Lung microvascular endothelial cell (primary cell): Measurements from ENCODE around the gene HIKESHI. TPM values are rescaled to one million over a fixed set of nuclear protein-coding genes. Genes with fewer than 3 reads are reported as not detected.
"Not testable (repeated sequence)": the region's sequence is repeated elsewhere in the genome, so short reads cannot be mapped to it uniquely, and the experiment has no call there.

Experiments
- DNase-seq, 2 donors: peaks; one replicate each; pipeline versions ENCODE4 v3.0.0 to v3.0.0-alpha.2; 2010; ENCODE audit warnings: low read depth in 2 of 2
- total RNA-seq: library from RNA; depleted of rRNA; stranded (reverse); fragments of >200 nt; gene quantifications from 2 replicates; pipeline ENCODE4 v1.2.1, GENCODE V29; 2014

Gene HIKESHI
- 57.8 and 72.6 TPM in 2 replicates for total RNA-seq

GRCh38 chr11:86302092-86302793 lies at the start of gene HIKESHI:
Gene HIKESHI (plus strand): TSS chr11:86302240. CDS start chr11:86302449, 209 bp downstream.
- DNase-seq = peak; percentile 95 to 97

- no peak for DNase-seq
Observed at GRCh38 chr11:86255896-86256295, 46.1 kb upstream of the HIKESHI start.

GRCh38 chr11:86256608-86257007 lies 45.4 kb upstream of the HIKESHI start:
- no peak for DNase-seq

GRCh38 chr11:86257446-86257845 lies 44.6 kb upstream of the HIKESHI start:
- DNase-seq = no peak

GRCh38 chr11:86259730-86260129 lies 42.3 kb upstream of the HIKESHI start:
- no peak for DNase-seq

DNA sequence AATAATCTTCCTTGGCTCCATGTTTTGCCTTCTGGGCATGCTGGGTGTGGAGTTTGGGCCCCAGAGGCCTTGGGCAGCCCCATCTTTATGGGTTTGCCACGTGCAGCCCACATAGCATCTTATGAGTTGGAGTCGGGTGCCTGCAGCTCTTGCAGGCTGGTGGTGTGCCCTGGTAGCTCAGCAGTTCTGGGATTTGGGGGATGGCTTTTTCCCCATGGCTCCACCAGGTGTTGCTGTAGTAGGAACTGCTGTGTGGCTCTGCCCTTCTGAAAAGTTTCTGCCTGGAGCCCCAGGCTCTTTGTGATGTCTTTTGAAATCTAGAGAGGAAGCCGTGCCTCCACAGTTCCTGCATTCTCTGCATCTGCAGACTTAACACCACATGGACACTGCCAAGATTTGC lies 40.7 kb upstream of the HIKESHI start:
- no peak for DNase-seq

DNA sequence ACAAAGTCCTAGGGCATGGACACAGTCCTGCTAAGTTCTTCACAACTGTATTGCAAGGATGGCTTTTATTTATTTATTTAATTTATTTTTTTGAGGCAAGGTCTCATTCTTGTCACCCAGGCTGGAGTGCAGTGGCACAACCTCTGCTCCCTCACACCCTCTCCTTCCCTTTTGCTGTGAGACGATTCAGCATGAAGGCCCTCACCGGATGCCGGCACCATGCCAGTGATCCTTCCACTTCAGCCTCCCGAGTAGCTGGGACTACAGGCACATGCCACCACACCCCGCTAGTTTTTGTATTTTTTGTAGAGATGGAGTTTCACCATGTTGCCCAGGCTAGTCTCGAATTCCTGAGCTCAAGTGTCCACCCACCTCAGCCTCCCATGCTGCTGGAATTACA lies 39.7 kb upstream of the HIKESHI start:
- DNase-seq = no peak

- no peak for DNase-seq
Observed at GRCh38 chr11:86264649-86265048, 37.4 kb upstream of the HIKESHI start.

GRCh38 chr11:86265194-86265593 lies 36.8 kb upstream of the HIKESHI start:
- no peak for DNase-seq

- DNase-seq = no peak
Observed at GRCh38 chr11:86269645-86270044, 32.4 kb upstream of the HIKESHI start.

GRCh38 chr11:86274503-86274902 lies 27.5 kb upstream of the HIKESHI start:
- peak in 1 of 2 donors; percentile 4 for DNase-seq

GRCh38 chr11:86274999-86275398 lies 27.0 kb upstream of the HIKESHI start:
- no peak for DNase-seq

GRCh38 chr11:86275493-86276370 lies 26.3 kb upstream of the HIKESHI start:
- DNase-seq = no peak

- DNase-seq = no peak
Observed at GRCh38 chr11:86277741-86278140, 24.3 kb upstream of the HIKESHI start.

DNA sequence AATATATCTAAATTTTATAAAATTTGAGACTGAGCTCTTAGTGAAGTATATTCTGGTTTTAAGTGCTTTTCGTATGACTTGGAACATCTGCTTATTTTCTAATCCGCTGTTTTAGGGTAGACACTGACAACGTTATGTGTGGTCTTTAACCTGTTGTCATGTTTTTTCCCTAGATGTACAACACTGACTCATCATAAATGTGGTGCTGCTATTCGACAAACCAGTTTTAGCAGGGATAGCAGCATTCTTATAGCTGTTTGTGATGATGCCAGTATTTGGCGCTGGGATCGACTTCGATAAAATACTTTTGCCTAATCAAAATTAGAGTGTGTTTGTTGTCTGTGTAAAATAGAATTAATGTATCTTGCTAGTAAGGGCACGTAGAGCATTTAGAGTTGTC lies 23.8 kb upstream of the HIKESHI start:
- no peak for DNase-seq

DNA sequence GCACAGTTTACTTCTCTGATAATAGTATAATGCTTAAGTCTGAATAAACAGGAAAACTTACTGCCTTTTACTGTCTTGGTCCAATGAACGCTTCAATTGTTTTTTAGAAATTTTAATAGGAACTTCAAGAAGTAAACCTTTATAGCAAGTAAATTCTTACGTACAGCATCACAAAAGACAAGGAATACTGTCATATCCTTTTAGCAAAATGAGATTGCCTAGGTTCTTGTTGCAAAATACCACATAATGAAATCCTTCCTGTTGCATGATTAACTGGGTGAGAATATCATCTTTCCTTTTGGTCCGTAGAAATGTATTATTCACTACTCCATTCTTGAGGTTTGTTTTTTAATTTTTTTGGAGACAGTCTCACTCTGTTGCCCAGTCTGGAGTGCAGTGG lies 22.3 kb upstream of the HIKESHI start:
- no peak for DNase-seq

- no peak for DNase-seq
Observed at GRCh38 chr11:86287468-86287796, 14.6 kb upstream of the HIKESHI start.

DNA sequence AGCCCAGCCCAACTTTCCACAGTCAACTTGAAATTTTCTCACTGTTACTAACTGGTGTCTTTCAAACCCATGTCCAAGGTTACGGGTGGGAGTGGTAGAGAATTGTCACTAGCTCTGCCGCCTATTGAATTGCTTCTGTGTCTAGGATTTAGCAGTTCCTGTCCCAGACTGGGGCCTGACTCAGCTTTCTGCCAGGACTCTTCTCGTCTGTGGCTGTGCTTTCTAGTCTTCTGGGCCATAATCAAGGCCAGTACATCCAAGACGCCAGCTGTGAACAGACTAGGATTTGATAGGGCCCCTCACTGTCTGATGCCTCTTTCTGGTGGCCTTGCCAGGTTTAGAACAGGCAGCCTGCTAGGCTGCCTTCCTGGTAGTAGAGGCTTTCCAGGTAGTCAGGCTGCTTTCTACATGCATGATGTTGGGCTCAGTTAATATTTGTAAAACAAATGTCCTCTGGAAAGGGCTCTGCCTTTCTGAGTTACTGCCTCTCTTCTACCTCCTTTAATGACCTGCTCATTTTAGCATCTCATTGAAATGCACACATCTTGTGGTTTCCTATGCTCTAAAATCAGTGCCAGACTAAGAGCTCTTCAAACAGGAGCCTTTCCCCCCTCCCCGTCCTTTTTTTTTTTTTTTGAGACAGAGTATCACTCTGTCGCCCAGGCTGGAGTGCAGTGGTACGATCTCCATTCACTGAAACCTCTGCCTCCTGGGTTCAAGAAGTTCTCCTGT lies 13.1 kb upstream of the HIKESHI start:
- DNase-seq = no peak

DNA sequence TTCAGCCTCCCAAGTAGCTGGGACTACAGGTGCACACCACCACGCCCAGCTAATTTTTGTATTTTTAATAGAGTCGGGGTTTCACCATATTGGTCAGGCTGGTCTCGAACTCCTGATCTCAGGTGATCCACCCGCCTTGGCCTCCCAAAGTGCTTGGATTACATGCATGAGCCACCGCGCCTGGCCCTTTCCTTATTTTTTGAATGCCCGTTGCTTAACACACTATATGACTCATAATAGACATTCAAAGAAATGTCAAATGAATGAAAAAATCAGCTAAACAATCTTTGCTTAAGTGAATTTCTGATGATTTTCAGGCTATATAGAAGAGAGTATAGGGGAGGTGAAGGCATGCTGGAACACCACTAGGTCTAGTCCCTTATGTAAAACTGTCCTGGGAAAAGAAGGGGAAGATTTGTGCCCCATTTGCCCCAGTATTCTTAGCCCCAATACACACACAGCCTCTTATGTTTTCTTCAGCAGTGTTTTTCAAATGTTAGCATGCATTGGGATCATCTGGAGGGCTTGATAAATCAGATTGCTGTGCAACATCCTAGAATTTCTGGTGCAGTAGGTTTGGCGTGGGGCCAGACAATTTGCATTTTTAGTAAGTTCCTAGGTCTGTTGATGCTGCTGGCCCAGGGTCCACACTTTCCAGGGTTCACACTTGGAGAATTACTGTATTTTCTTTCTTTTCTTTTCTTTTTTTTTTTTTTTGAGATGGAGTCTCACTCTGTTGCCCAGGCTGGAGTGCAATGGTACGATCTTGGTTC lies 12.3 kb upstream of the HIKESHI start:
- not testable (repeated sequence) for DNase-seq

DNA sequence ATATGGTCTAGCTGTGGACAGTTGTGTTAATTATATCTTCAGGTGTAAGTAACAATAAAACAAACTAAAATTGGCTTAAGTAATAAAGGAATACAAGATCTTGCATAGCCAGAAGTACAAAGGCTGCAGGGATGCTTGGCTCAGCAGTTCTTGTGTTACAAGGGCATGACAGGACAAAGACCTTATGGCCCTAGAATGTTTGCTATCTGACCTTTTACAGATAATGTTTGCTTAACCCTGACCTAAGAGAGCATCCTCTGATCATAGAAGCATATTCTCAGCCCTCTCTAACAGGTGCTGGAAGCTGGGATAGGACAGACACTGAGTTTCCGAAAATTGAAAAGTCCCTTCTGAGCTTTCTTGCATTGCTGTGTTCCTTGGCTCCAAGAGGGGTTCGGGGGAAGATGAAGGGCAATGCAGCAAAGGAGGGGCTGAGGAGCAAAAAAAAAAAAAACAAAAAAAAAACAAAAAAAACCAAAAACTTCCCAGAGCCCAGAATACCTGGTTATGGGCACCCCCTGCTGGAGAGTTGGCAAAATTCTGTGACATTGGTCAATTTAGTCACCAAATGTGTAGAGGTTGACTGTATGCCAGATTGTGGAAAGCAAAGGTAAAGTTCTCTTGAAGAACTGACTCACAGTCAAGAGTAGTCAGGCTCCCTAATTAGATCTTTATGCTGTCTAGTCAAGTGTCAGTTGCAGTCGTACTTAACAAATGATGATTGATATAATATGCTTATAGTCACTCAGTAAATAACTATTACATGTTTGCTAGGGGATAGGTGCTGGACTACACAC lies 10.4 kb upstream of the HIKESHI start:
- DNase-seq = peak; percentile 52 to 69
